ENCODE measurements around the gene PEX5. TPM values are rescaled to one million over a fixed set of nuclear protein-coding genes. Genes with fewer than 3 reads are reported as not detected.

Gene PEX5
- total and polyA plus RNA-seq, 2 of the 8 experiments (the other 6 are each of a cell fraction or from before 2014, with no cell fraction given) = 16.8 to 50.5 TPM

DNA sequence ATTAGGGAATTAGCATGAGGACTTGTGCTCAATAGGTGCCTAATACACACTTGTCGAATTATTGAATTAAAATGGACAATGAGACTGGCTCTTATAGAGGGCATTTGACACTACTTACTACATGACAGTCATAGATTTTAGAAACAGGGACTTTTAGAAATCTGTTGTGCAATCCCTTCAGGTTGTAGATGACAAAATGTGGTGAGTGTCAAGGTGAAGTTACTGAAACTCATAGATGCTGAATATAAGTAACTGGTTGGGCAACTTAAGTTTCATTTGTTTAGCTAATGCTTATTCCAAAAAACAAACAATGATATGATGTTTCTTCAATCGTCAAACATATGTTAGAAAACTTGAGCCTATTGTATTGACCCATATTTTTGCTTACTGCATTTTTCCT is 12.9 kb upstream of the PEX5 start:
- H4K5ac ChIP-seq (ENCODE audit: insufficient read length, low read depth, low read length) = no peak overlapping the region
- H3K18ac ChIP-seq (ENCODE audit: extremely low read depth, low read length) = no peak overlapping the region
- DNase-seq (ENCODE audit: low read depth in 1 of 2, low spot score in 2 of 2) (no peak), FAIRE-seq (no peak)
- H3K23ac ChIP-seq (ENCODE audit: insufficient read length) = no peak overlapping the region
- H2BK15ac ChIP-seq (ENCODE audit: low read length) = no peak overlapping the region
- no peak overlapping the region for H2AK5ac ChIP-seq (ENCODE audit: low read depth, low read length)
- ChIA-PET CTCF (ENCODE audit: partially characterized antibody) (interaction anchor here (2.1 kb wide), 1 partner anchor 15 kb away, joined by 7 read pairs; no protein-coding TSS in a partner anchor), POLR2A (ENCODE audit: partially characterized antibody) (no interaction called here)
- H3K27ac ChIP-seq (ENCODE audit: low read depth, low read length) = no peak overlapping the region
- H3K4ac ChIP-seq (replicated peaks; ENCODE audit: insufficient read length, low read depth, low read length) = no peak overlapping the region
- H3K9ac ChIP-seq (replicated peaks in 1 of 4; ENCODE audit: extremely low read depth in 1 of 4, low read depth in 3 of 4, low read length in 3 of 4) = no peak overlapping the region
- H3K4me1 ChIP-seq (replicated peaks in 1 of 4; ENCODE audit: control insufficient read depth in 3 of 4, insufficient read depth in 4 of 4, low read length in 3 of 4) = no peaks in the 10 kb centered on the region
- H3K56ac ChIP-seq (replicated peaks; ENCODE audit: insufficient read length, low read depth, low read length) = no peak overlapping the region
- H3K79me2 ChIP-seq (ENCODE audit: control insufficient read depth in 1 of 2, insufficient read depth in 2 of 2, low read length in 2 of 2) = no peaks in the 10 kb centered on the region
- H3K36me3 ChIP-seq (ENCODE audit: control insufficient read depth in 2 of 4, insufficient read depth in 4 of 4, low read length in 3 of 4) = no peaks in the 10 kb centered on the region
- WGBS, 2 experiments (ENCODE audit: extremely low coverage in 1 of 2, insufficient coverage in 1 of 2, insufficient read length in 1 of 2, insufficient replicate concordance in 2 of 2, low coverage in 1 of 2, low lambda C conversion rate in 2 of 2, missing lambda C conversion rate in 1 of 2) = 80% methylated on average over 2 of the region's 2 CpGs; no CpG with 5 or more reads in 1 of the 2 experiments
- H3K4me3 ChIP-seq (ENCODE audit: extremely low read depth in 1 of 4, insufficient read depth in 2 of 4, low read depth in 3 of 4, low read length in 4 of 4) = no peak overlapping the region
- H3K14ac ChIP-seq (ENCODE audit: insufficient read length) = no peak overlapping the region
- H2AFZ ChIP-seq (ENCODE audit: low read length) = no peak overlapping the region
- H2BK5ac ChIP-seq (ENCODE audit: low read depth, low read length) = no peak overlapping the region
- no peak overlapping the region for H2BK20ac ChIP-seq (ENCODE audit: low read length)
- H4K91ac ChIP-seq (replicated peaks; ENCODE audit: insufficient read length, low read length) = no peak overlapping the region
- H2BK120ac ChIP-seq (replicated peaks; ENCODE audit: low read depth, low read length) = no peak overlapping the region
- H2BK12ac ChIP-seq (ENCODE audit: low read depth, low read length) = no peak overlapping the region
- H4K20me1 ChIP-seq (replicated peaks in 1 of 2; ENCODE audit: control insufficient read depth in 1 of 2, insufficient read depth in 2 of 2, low read length in 2 of 2) = no peaks in the 10 kb centered on the region
- no peaks in the 10 kb centered on the region for H3K79me1 ChIP-seq (ENCODE audit: low read depth, low read length)
- peaks cover 35 to 49% of the 10 kb centered on the region in 2 experiments for H3K9me3 ChIP-seq (ENCODE audit: insufficient read depth in 2 of 2, low read depth in 1 of 2, low read length in 1 of 2)
- no peaks in the 10 kb centered on the region; a peak in 1 of 7 replicates for H3K27me3 ChIP-seq (replicated peaks in 1 of 4; ENCODE audit: control insufficient read depth in 3 of 4, extremely low read depth in 1 of 4, insufficient read depth in 3 of 4, low read length in 3 of 4)
- H3K4me2 ChIP-seq (ENCODE audit: insufficient read depth in 1 of 2, low read depth in 2 of 2, low read length in 2 of 2) = no peak overlapping the region
- H3K23me2 ChIP-seq (ENCODE audit: low read depth, low read length) = no peaks in the 10 kb centered on the region
- no peak overlapping the region for H4K8ac ChIP-seq (ENCODE audit: extremely low read depth, insufficient read depth, low read length)
- no peak for TF ChIP-seq SUZ12 (IDR thresholded peaks at IDR 0.05; ENCODE audit: low read length)
- no peak for TF ChIP-seq TAF1 (IDR thresholded peaks at IDR 0.05; ENCODE audit: low read depth, low read length)
- TF ChIP-seq, protein P1, sequence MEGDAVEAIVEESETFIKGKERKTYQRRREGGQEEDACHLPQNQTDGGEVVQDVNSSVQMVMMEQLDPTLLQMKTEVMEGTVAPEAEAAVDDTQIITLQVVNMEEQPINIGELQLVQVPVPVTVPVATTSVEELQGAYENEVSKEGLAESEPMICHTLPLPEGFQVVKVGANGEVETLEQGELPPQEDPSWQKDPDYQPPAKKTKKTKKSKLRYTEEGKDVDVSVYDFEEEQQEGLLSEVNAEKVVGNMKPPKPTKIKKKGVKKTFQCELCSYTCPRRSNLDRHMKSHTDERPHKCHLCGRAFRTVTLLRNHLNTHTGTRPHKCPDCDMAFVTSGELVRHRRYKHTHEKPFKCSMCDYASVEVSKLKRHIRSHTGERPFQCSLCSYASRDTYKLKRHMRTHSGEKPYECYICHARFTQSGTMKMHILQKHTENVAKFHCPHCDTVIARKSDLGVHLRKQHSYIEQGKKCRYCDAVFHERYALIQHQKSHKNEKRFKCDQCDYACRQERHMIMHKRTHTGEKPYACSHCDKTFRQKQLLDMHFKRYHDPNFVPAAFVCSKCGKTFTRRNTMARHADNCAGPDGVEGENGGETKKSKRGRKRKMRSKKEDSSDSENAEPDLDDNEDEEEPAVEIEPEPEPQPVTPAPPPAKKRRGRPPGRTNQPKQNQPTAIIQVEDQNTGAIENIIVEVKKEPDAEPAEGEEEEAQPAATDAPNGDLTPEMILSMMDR (IDR thresholded peaks at IDR 0.05; ENCODE audit: control extremely low read depth in 1 of 3, insufficient read depth in 1 of 3, low read depth in 1 of 3, low read length in 3 of 3) = no peak
- TF ChIP-seq EZH2 (IDR thresholded peaks at IDR 0.05; ENCODE audit: low read depth, low read length, severe bottlenecking) = no peak
- no peak for TF ChIP-seq BRCA1 (IDR thresholded peaks at IDR 0.05; ENCODE audit: low read depth, low read length)
- no peak for TF ChIP-seq TAF7 (optimal IDR thresholded peaks at IDR 0.05; ENCODE audit: borderline replicate concordance, low read depth, low read length)
- no peak for TF ChIP-seq RBBP5 (IDR thresholded peaks at IDR 0.05; ENCODE audit: borderline replicate concordance, low read depth, low read length)
- TF ChIP-seq NANOG (IDR thresholded peaks at IDR 0.05; ENCODE audit: insufficient read depth, low read depth, low read length, poor library complexity, severe bottlenecking) = no peak
- no peak for TF ChIP-seq POLR2A (IDR thresholded peaks at IDR 0.05; ENCODE audit: control extremely low read depth in 1 of 2, low read depth in 2 of 2, low read length in 2 of 2)
- no peak for TF ChIP-seq RXRA (IDR thresholded peaks at IDR 0.05; ENCODE audit: insufficient read depth, low read depth, low read length)
- no peak for TF ChIP-seq CREB1 (IDR thresholded peaks at IDR 0.05)
- TF ChIP-seq SRF (IDR thresholded peaks at IDR 0.05; ENCODE audit: low read depth, low read length) = no peak
- no peak for TF ChIP-seq KDM5A (IDR thresholded peaks at IDR 0.05; ENCODE audit: low read length)
